IPS-18c (cell line): ENCODE data around the gene GPRIN2.
A peak's percentile ranks its signal among the peaks of the same experiment; 100 is the strongest.
"Not testable (repeated sequence)": the region's sequence is repeated elsewhere in the genome, so short reads cannot be mapped to it uniquely, and the experiment has no call there.

Experiments
- H3K4me3 ChIP-seq: 2 replicates; pipeline ENCODE4 v1.7.0; 2013; ENCODE audit warnings: low read depth, mild to moderate bottlenecking, low read length, moderate library complexity; ENCODE audit not compliant: insufficient read depth
- H3K9me3 ChIP-seq: one replicate; pipeline ENCODE4 v1.6.1; 2013; ENCODE audit warnings: mild to moderate bottlenecking, low read length, moderate library complexity; ENCODE audit not compliant: control insufficient read depth, insufficient read depth

The GPRIN2 gene

DNA sequence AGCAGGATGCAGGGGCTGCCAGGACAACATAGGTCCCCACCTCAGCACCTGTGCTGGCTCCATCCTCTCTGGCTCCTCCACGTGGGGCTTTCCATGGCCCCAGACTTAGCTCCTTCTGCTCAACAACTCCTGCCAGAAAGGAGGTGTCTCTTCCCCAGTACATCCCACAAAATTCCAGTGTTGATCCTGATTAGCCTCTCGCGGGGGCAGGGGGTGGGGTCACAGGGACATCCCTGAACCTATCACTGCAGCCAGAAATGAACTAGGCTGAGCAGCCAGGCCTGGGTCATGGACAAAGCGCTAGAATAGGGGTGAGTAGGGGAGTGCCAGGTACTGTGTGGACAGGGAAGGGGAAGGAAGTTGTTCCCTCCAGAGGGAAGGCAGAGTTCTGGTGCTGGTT lies 17.4 kb upstream of the GPRIN2 start:
- H3K9me3 ChIP-seq, H3K4me3 ChIP-seq: not testable (repeated sequence)

DNA sequence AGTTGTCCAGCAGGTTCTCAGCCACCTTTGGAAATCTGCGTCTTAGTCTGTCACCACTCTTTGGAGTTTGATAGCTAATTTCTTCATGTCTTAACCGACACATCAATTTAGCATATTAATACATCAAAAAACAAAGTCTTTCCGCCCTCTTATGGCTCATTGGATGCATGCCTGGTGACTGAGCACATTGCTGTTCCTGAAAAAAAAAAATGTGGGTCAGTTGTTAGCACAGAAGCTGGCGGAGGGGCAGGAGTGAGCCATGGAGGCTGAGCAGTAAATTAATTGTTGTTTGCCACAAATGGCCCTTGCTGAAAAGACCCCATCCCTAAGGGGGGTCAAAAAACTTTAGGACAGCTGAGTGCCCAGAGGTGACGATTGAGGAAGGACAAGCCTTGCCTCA lies 16.9 kb upstream of the GPRIN2 start:
- H3K4me3 ChIP-seq, H3K9me3 ChIP-seq: not testable (repeated sequence)

DNA sequence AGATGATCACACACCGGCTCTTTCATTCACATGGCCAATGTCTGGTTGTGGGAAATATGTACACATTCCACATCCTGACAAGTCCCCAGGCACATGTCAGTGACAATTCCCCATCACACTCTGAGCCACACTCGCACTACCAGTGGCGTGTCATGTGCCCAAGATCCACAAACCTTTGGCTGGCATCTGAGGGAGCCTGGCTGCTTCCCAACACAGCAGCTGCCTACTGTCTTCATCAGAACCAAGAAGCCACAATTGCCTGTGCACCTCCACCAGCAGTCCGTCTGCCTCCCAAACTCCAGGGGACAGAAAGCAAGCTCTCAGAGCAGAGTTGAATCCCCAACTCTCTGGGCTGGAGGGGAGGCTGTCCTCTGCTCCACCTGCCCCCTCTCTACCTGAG lies 16.3 kb upstream of the GPRIN2 start:
- H3K9me3 ChIP-seq, H3K4me3 ChIP-seq: not testable (repeated sequence)

DNA sequence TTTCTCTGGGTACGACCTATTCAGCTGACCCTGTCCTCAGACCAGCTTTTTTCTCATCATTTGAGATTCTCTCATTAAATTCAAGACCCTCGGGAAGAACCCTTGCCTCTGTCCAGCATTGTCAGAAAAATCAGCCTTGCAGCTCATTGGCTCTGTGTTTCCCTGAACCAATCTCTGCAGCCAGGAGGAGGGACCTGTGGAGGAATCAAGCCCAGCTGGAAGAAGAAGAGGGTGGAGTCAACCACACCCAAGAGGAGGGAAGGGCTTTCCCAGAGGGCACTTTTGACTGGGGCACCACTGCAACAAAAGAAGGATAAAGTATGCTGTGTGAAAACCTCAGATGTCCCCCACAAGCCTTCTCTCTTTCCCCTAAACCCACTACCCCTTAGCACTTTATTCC lies 14.2 kb upstream of the GPRIN2 start:
- not testable (repeated sequence) for H3K4me3 ChIP-seq, H3K9me3 ChIP-seq

DNA sequence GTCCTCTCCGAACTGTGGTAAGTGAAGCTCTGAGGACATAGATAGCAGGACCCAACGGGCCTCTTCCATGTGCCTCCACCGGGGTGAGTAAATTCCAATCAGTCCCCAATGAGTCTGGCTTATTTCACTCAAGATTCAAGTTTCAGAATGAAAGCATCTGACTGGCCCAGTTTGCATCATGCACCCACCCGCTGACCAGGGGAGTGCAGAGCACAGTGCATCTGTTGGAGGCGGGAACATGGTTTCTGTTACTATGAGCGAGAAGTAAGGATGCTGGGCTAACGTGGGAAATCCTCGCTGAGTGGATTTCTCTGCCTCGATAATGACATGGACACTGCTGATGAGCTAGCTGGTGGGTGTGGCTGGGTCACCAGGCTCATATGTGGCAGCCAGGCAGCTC lies 10.7 kb upstream of the GPRIN2 start:
- not testable (repeated sequence) for H3K4me3 ChIP-seq

DNA sequence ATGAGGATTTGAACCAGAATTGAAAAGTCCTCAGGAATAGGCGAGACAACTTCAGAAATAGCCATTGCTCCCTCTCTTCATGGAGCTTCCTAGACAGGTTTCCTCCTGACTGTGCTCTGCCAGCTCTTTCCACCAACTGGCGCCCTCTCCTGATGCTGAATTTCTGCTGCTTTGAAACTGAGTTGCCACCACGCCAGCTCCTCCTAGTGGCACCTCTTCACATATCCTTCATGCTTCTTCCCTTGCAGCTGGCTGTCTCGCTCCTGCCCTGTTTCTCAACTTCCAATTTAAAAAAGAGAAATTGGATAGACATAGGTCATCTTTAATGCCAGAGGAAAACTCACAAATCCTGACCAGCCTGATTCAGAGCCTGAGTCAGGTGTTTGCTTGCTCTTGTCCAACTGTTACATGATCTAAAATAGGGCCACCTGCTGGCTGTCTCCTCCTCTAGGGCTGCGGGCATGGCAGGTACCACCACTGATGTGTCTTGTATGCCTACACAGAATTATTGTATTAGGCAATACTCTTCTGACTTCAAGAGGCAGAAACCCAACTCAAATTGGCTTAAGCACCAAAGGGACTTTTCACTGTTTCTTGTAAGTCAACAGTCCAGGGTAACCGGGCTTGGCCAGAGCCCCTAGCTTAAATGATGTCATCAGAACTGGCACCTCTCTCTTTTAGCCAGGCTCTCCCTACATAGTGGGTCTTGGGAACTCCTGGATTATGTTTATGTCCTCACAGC lies 9.3 kb upstream of the GPRIN2 start:
- not testable (repeated sequence) for H3K9me3 ChIP-seq, H3K4me3 ChIP-seq

More for the DNA sequence above, 10.7 kb upstream of the GPRIN2 start:
- H3K9me3 ChIP-seq = not testable (repeated sequence)

DNA sequence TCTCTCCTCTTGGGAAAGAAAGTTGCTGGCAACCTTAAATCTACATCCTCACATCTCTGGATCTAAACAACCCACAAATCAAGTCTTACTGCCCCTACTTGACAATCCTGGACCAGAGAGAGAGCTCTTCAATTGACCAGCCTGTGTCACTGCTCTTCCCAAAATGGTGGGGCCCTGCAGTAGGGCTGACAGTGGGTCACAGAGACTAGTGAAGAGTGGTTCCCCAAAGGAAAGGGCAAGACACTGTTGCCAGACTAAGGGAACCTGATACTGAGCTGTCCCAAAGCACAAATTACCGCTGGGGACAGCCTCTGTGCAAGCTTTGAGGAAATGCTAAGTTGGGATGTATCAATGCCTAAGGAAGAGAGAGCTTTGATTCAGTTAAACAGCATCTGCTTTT lies 4.5 kb upstream of the GPRIN2 start:
- no peaks in the 10 kb centered on the region for H3K9me3 ChIP-seq
- H3K4me3 ChIP-seq = no peak overlapping the region

DNA sequence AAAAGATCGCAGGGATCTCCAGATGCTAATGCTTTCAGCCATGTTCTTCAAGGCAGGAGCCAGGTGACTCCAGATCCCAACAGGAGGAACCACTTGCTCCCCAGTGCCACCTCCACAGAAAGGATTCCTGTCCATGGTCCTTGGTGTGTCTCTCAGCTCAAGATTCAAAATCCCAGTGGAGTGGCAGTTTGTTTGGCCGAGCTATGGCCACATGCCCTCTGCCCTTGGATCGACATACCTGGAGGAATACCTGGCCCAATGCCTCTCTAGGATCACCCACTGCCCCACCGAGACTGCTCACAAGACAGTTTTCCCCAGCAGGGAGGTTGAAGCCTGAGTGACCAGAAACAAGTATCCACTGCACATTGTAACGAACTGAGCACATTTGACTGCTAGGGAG lies 3.9 kb upstream of the GPRIN2 start:
- Histone ChIP-seq H3K9me3 (no peaks in the 10 kb centered on the region), H3K4me3 (no peak overlapping the region)

DNA sequence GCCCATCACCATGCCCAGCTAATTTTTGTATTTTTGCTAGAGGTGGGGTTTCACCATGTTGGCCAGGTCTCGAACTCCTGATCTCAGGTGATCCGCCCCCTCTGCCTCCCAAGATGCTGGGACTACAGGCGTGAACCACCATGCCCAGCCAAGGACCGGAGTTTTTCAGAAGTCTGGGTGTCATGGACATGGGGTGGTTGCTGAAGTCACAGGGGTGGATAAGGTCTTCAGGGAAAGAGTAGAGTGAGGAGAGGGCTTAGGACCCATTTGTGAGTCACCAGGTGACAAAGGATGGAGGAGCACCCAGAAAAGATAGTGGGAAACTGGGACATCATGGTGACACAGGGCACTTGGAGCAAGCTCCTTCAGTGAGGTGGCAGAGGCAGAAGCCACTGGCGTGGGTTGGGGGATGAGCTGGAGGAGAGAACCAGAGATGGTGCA lies 2.8 kb upstream of the GPRIN2 start:
- no peaks in the 10 kb centered on the region for H3K9me3 ChIP-seq
- no peak overlapping the region for H3K4me3 ChIP-seq

DNA sequence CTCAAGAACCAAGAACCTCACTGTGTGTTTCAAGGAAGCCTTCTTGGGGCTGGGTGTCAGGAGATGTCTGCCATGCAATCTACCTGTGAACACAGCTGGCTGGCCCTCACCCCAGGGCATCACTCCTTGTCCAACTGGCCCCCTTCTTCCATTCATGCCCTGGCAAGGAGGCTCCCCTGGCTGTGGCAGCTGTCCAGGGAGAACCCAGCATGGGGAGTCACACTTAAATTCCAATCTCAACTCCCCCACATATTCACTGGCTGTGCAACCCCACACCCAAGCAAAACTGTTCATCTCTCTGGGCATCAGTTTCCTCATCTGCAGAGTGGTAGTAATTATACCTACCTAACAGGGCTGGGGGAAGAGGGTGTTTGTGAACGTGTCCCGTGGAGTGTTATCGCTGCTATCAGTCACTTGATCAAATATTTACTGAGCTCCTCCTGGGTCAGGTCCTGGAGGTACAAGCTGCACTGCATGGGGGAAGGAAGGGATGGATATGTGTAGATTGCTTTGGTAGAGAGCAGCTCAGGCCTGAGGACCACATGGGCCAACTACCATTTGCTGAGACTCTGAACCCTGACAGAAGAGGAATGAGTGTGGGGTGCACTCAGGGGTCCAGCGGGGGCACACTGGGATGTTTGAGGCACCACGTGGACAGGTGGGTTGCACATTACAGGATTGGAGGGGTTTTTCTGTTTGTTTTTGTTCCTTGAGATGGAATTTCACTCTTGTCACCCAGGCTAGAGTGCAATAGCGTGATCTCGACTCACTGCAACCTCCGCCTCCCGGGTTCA lies 2.1 kb upstream of the GPRIN2 start:
- Histone ChIP-seq H3K4me3 (no peak overlapping the region), H3K9me3 (no peaks in the 10 kb centered on the region)

DNA sequence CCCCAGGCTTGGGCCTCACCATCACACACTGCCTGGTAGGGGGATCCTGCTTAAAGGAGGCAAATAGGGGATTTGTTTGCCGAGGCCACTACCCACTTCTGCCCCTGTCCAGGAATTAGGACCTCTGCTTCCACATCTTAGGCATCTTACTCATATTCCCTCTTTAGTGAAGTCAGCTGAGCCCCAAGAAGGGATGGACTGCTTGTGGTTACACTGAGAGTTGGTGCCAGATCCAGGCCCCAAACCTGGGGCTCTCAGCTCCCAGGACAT lies 1.6 kb upstream of the GPRIN2 start:
- no peaks in the 10 kb centered on the region for H3K9me3 ChIP-seq

DNA sequence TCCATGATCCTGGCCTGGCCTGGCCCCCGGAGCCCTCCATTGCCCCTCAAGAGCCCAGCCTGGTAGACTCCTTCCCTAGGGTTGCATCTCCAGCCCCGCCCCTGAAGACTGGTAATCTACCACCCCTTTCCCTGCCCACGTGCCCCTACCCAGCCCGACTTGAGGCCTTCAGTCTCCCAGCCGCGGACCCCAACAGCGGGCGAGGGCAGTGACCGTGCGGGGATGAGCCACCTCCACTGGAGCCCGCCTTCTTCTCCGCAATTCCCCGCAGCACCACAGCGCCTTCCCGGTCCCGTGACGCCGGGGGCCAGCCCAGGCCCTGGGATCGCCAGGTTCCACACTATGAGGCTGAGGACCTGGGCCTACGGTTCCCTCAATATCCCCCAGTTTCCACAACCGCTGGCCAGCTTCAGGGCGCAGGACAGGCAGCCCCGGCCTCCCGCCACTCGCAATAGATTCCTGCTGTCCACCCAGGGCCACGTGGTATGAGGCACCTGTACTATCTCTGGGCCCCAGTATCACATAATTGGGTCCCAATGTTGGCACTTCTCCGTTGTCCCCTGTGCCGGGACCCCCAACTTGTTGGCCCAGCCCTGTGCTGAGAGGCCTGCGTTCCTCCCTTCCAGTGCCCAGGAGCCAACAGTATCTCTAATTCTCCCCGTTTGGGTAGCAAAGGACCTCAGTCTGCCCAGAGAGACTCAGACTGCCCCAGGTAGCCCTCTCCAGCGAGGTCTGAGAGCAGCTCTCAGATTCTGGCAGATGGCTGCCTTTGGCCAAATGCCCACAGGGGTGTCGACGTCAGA lies 1.1 kb upstream of the GPRIN2 start:
- peak overlapping the region; percentile 97; the same call in 1 of the 2 replicates for H3K4me3 ChIP-seq
- H3K9me3 ChIP-seq = no peaks in the 10 kb centered on the region

More for the DNA sequence above, 1.6 kb upstream of the GPRIN2 start:
- H3K4me3 ChIP-seq = no peak overlapping the region

DNA sequence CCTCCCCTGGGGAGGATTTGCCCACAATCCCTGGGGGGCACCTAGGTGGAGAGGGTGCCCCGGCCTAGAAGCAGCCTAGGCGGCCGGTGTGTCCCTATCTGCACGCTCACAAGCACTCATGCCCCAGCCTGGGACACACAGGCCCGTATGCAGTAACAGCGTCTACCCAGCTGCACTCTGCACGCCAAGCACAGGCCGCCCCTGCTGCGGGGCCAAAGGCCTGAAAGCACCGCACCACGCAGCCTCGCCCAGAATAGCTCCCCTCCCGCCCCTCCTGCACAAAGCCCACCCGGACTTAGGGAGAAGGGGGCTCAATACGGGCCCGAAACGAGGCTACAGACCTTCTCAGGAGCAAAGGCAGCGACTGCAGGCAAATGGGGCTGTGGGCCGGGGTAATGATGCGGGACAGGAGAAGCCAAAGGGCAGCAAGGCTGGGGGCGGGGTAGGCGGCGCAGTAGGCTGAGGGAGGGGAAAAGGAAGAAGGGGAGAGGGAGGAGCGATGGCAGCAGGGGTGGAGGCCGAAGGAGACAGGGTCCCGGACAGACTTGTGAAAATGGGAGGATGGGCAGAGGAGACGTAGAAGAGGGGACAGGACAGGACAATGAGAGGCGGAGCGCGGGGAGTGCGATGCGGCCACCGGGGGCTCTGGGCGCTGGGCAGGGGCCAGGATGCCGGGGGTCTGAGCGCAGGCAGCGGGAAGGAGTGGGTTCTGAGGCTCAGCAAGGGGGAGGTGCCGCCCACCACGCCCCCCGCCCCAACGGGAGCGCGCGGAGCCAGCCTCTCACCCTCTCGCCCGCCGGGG lies 544 bp downstream of the GPRIN2 start:
- H3K9me3 ChIP-seq = no peaks in the 10 kb centered on the region
- H3K4me3 ChIP-seq = peak overlapping the region; percentile 97

DNA sequence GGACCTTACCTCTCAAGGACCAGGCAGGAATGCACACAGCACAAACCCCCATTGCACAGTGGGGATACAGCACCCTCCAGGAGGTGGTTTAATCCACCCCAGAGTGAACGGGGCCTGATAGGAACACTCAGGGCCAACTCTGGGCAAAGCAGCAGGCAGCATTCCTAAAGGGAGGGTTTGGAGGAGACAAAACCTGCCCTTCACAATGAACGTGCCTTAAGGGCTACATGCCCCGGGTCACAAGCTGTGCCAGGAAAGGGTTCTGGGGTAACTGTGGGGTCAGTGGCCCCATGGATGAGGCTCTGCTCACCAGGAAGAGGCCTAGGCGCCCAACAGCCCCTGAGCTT lies 1.1 kb downstream of the GPRIN2 start:
- peak overlapping the region; percentile 97 for H3K4me3 ChIP-seq

DNA sequence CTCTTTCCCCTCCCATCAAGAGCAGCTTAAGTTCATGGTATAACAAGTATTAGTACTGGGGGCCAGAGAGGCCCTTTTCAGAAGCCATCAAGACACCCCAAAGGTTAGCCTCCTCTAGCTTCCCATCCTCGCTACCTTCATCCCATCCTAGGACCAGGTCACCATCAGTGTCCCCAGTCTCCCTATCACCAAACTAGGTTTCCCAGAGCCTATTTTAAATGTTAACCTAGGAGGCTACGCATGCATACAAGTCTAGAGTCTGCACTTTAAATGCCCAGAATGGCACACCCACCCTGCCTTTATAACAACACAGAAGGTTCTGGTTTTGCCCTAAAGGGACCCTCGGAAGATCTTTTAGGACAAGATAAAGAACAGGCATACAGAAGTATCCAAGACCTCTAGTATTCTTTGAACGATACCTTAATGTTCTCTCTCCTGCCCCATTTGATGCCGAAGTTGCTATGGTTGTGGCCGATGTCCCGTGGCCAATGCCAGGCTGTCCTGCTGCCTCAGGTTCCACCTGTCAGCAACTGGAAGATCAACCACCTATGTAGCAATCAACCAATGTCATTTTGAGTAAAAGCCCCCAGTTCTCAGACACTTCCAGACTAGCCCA lies 2.2 kb downstream of the GPRIN2 start:
- no peaks in the 10 kb centered on the region for H3K9me3 ChIP-seq
- H3K4me3 ChIP-seq = no peak overlapping the region

More for the DNA sequence above, 1.1 kb downstream of the GPRIN2 start:
- H3K9me3 ChIP-seq = no peaks in the 10 kb centered on the region

DNA sequence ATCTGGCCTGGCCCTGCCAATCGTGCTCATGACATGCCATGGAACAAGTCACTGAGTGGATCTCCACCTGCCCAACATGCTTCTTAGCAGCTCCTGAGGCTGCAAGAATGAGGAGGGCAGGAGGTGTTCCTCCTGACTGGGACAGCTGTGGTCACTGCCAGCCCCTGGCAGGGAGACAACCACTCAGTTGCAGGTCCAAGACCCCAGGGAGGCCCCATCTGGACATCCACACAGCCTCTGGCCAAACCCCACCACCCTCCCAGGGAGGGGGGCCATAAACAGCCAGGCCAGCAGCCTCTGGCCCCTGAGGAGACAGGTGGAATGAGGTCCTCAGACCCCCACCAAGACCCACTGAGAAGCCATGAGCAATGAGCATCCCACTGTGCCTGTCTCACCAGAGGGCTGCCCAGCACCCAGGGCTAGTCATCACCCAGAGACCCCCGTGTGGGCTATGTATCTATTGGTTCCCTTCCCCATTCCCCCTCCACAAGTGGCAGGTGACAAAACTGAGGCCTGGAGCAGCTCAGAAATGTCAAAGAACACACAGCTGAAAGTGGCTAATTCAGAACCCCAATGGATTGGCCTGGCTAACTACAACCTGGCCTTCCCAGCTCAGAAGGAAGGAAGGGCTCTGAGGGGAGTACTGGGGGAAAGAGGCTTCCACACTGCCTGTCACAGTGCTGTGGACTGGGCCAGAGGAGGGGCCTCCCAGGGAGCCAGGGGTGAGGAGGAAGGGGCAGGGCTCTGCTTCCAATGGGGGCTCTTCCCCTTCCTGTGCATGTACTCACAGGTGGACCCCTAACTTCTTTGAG lies 3.0 kb downstream of the GPRIN2 start:
- H3K9me3 ChIP-seq = no peaks in the 10 kb centered on the region
- H3K4me3 ChIP-seq = no peak overlapping the region
